NCI-H510A treated with DMSO at 0.1 percent for 48 hours (cell line): ENCODE data around the gene UPK2.
"Not testable (repeated sequence)": the region's sequence is repeated elsewhere in the genome, so short reads cannot be mapped to it uniquely, and the experiment has no call there.

ENCODE experiments used
- DNase-seq: peaks from one replicate; lab custom pipeline; 2025; lab: John Stamatoyannopoulos, UW

Gene UPK2

DNA sequence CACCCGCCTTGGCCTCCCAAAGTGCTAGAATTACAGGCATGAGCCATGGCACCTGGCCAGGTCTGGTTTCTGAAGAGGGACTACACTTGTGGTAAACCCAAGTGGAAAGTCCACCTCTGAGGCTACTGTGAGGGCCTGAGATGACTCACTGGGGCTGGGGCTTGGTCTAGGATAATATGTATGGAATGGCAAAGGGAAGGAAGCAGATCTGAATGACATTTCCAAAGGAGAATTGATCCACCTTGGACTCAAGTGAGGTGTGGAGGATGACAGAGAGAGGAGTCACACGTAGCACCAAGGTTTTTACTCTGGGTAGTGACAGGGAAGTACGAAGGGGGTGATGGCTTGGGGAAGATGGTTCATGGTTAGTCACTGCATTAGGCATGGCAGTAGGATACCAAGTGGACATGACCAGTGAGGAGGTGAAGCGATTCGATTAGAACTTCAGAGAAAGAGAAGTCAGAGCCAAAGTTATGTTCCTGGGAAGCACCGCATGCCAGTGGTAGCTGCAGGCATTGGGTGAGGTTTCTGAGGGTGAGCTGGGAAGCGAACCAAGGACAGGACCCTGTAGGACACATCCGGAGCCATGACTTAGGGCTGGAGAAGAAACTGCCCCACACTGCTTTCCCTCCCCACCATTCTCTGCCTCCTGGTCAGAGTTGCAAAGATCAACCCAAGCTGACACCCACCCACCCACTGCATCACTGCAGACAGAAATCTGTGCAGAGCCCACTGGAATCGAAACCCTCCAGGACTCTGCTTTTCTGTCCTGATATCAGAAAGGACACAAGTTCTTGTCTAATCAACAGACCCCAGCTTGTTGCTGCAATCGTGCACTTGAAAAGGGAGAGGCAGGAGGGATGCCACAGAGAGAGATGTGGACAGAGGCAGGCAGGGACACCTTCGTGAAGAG lies 17.4 kb upstream of the UPK2 start:
- no peak for DNase-seq

GRCh38 chr11:118939404-118939915 lies 16.6 kb upstream of the UPK2 start:
- no peak for DNase-seq

GRCh38 chr11:118939953-118940598 lies 16.0 kb upstream of the UPK2 start:
- no peak for DNase-seq

DNA sequence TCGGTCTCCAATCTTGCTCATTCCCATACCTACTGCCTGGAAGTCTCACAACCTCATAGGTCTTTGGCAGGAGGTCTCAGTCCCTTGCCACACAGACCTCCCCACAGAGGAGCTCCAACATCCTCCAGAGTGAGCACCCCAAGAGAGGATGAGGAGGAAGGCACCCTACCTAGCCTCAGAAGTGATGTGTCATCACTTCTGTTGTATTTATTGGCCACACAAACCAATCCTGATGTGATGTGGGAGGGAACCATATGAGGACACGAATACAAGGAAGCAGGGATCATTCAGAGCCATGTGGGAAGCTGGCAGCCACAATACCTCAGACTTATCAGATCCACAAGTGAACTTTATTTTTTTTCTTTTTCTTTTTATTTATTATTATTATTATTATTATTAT lies 9.0 kb upstream of the UPK2 start:
- DNase-seq: no peak

DNA sequence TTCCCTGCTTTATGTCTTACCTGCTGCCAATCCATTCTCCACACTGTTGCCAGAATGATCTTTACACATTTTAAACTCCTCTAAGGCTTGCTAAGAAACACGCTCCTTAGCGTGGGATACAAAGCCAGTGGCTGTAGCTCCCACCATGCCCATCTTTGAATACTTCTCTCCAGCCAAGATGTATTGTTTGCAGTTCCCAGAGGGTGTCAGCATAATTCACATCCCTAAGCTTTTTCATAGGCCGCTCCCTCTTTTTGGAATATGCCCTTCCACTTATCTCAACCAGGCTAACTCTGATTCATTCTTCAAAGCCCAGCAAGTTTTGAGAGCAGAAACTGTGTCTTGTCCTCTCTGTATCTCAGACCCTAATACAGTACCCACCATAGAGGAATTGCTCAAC lies 8.1 kb upstream of the UPK2 start:
- no peak for DNase-seq

- peak; percentile 22 for DNase-seq
These were observed 2.8 kb upstream of the UPK2 start for GRCh38 chr11:118953265-118953664.

DNA sequence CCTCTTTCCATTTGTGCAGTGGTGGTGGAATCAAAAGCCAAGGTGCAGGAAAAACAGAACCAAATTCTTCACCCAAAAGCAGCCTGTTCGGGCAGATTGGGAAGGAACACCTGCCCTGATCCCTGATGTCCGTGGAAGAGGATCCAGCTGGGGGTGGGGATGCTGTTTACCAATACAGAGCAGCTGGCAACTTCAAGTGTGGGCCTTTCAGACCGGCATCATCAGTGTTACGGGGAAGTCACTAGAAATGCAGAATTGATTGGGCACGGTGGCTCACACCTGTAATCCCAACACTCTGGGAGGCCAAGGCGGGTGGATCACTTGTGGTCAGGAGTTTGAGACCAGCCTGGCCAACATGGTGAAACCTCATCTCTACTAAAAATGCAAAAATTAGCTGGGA lies 2.1 kb upstream of the UPK2 start:
- peak; percentile 41 for DNase-seq

DNA sequence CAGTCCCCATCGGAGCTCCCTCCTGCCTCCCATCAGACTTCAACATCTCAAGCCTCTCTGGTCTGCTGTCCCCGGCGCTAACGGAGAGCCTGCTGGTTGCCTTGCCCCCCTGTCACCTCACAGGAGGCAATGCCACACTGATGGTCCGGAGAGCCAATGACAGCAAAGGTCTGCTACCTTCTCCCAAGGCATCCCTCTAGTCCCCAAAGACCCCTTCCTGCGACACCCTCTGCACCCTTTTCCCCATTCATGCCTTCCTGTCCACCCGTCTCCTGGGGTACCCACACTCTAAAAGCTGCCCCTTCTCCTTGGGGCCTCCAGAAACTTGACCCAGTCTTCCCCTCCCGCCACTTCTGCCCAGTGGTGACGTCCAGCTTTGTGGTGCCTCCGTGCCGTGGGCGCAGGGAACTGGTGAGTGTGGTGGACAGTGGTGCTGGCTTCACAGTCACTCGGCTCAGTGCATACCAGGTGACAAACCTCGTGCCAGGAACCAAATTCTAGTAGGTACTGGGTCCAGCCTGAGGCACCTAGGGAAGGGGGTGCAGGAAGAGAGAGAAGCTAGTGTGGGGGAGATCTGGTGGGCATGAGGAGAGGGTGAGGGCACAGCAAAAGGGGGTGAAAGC lies 860 bp downstream of the UPK2 start:
- no peak for DNase-seq

DNA sequence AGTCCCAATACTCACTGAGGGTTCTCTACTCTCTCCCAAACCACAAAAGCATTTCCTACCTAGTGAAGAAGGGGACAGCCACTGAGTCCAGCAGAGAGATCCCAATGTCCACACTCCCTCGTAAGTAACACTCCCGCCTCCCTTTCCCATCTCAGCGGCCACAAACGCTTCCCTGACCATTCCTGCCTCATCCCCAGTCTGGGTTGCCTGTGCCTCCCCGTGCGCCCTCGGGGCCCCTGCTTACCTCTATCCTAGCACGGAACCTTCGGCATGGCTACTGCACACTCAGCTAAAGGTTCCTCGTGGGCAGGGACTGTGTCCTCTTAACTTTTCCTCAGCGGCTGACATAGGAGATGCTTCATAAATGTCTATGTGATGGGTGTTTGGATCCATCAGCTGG lies 1.5 kb downstream of the UPK2 start:
- no peak for DNase-seq

DNA sequence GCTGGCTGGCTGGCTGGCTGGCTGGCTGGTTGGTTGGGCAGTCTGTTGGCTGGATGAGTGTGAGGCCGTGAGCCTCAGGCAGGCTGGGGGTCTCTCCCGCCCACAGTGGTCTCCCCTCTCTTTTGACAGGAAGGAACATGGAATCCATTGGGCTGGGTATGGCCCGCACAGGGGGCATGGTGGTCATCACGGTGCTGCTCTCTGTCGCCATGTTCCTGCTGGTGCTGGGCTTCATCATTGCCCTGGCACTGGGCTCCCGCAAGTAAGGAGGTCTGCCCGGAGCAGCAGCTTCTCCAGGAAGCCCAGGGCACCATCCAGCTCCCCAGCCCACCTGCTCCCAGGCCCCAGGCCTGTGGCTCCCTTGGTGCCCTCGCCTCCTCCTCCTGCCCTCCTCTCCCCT lies 1.9 kb downstream of the UPK2 start:
- no peak for DNase-seq

GRCh38 chr11:118958577-118958976 lies 2.5 kb downstream of the UPK2 start:
- DNase-seq: no peak

DNA sequence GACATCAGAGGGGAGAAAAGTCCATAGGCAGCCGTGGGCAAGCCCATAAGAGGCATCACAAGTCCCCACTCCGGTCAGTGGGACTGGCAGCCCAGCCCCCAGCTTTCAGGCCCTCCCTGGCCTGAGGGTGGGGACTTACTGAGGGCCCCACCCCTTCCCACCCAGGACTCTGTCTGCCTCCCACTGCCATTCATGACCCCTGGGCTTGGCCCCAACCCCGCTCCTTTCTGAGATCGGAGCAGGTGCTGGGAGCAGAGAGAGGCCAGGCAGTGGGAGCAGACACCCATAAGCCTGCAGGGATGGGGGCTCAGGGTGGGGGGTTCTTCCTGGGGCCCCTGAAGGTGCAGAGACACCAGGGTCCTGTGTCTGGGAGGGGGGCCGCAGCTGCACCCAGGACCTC lies 5.1 kb downstream of the UPK2 start:
- no peak for DNase-seq

DNA sequence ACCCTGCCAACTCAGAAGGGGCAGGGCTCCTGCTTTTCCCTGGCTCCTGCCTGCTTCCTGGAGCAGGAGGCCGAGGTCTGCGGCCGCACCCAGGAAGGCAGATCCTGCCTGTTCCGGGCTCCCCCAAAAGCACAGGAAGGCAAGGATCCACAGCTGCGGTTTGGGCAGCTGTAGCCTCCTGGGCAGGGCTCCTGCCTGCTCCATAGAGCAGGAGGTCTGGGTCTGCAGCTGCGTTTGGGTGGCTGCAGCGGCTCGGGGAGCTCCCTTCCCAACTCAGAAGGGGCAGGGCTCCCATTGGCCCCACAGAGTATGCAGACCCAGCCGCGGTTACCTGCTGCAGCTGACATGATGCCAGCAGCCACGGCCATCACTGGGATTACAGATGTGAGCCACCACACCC lies 5.5 kb downstream of the UPK2 start:
- no peak for DNase-seq

DNA sequence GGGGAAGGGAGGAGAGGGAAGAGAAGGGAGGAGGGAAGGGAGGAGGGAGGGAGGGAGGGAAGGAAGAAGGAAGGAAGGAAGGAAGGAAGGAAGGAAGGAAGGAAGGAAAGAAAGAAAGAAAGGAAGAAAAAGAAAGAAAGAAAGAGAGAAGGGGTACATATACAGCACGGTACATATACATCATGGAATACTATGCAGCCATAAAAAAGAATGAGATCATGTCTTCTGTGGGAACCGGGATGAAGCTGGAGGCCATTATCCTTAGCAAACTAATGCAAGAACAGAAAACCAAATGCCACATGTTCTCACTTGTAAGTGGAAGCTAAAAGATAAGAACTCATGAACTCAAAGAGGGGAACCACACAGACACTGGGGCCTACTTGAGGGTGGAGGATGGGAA lies 13.4 kb downstream of the UPK2 start:
- not testable (repeated sequence) for DNase-seq

DNA sequence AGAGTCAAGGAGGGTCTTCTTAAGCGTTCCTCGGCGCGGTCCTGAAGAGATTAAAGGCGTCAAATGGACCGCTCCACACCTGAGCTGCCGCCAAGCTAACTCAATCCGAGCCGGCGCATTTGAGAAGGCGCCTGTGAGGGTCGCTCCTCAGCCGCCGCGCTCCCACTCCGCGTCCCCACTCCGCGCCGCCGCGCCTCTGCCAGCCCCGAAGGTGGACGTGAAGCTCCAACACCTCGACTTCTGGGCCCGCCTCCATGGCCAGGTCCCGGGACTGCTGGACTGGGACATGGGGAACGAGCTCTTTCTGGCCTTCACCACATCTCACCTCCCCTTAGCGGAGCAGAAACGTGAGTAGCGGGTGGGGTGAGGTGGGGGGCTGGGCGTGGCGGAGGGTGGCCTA lies 15.5 kb downstream of the UPK2 start, which contains the start of gene FOXR1:
Gene FOXR1, plus strand, starts transcription at position 116 of the 400 bp plus-strand sequence. Its CDS starts 171 bp downstream, at position 287.
- no peak for DNase-seq

DNA sequence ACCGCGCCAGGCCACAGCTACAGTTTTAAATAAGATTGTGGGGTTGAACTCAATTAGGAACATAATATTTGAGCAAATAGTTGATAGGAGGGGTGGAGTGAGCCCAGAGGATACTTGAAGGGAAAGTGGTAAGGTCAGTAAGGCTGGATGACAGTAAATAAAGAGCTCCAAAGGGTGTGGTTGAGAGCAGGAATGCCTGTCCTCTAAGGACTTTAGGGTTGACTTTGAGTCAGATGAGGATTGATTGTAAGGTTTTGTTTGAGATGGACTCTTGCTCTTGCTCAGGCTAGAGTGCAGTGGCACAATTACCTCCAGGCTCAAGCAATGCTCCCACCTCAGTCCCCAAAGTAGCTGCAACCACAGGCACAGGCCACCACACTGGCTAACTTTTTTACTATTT lies 17.9 kb downstream of the UPK2 start:
- DNase-seq: no peak

DNA sequence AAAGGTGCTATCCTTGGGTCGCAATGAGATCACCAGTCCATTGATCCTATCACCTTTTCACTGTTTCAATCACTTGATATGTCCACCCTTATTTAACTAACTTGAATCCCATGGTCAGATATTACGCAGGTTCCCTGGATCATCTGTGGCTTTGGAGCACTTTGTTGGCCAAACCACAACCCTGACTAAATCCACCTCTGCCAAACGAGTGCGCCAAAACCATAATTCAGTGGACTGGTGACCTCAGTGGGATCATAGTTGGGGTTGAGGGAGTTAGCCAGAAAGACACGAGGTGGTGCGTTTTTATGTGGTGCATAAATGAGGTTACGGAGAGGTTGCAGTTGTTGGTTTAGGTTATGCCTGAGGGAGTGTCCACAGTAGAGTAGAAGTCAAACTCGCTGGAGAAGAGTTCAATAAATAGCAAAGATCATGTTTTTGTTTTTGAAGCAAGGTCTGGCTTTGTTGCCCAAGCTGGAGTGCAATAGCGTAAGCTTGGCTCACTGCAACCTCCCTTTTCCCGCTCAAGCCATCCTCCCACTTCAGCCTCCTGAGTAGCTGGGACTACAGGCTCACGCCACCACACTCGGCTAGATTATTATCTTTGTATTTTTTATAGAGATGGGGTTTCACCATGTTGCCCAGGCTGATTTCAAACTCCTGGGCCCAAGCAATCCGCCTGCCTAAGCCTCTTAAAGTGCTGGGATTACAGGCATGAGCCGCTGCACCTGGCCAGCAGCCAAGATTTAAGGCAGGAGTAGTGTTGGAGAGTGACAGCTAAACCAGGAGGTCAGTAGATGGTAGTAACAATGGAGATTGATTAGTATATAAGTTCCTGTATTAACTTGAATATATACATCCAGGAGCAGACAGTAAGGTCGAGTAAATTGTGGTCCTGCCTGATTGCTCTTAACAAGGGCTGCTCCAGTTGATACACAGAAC lies 19.9 kb downstream of the UPK2 start:
- peak; percentile 69 for DNase-seq

DNA sequence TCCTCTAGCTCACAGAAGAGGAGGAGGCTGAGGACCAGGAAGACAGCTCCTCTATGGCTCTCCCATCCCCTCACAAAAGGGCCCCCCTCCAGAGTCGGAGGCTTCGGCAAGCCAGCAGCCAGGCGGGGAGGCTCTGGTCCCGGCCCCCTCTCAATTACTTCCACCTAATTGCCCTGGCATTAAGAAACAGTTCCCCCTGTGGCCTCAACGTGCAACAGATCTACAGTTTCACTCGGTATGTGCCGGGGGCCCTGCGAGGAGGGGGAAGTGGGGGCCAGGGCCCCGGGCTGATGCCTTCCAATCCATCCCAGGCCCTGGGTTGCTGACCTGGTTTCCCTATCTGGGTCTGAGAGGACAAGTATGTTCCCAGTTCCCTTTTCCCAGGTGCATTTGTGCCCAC lies 23.3 kb downstream of the UPK2 start:
- DNase-seq: no peak

GRCh38 chr11:118980191-118980881 lies 24.2 kb downstream of the UPK2 start:
- no peak for DNase-seq

- not testable (repeated sequence) for DNase-seq
These were observed 28.2 kb downstream of the UPK2 start for GRCh38 chr11:118984337-118984736.

- no peak for DNase-seq
These were observed 28.7 kb downstream of the UPK2 start for GRCh38 chr11:118984825-118985224.
